GM12878 (cell line): ENCODE results near the gene KLF9. TPM values are rescaled to one million over a fixed set of nuclear protein-coding genes. Genes with fewer than 3 reads are reported as not detected.

Experiments
- ATAC-seq: fragments of 200-7000 bp; cut with Tn5 transposase; 3 replicates; pipeline ENCODE4 v1.9.1; 2020; ENCODE audit warnings: mild to moderate bottlenecking, moderate library complexity
- BruUV-seq: library from RNA; stranded (reverse); fragments of 400-500 nt; replicated peaks from 2 replicates; lab custom pipeline; 2021; lab: Mats Ljungman, UMichigan
- CTCF ChIA-PET: fragments of 300-600 bp; sonication (Branson Sonifier 250); formaldehyde crosslinking; extraction: SDS; loops from one replicate; lab custom pipeline; 2021; ENCODE audit warnings: inconsistent platforms; lab: Yijun Ruan, JAX
- POLR2A ChIA-PET: fragments of 350-600 bp; formaldehyde crosslinking; extraction: SDS; loops from one replicate; lab custom pipeline; 2021; ENCODE audit warnings: inconsistent platforms; lab: Charles Lee
- RAD21 ChIA-PET: fragments of 300-600 bp; sonication (Branson Sonifier 250); formaldehyde crosslinking; loops from one replicate; lab custom pipeline; 2023; ENCODE audit warnings: antibody characterized with exemption; ENCODE audit not compliant: unreplicated experiment; lab: Charles Lee
- SMC1A ChIA-PET: fragments of 300-600 bp; sonication (Branson Sonifier 250); formaldehyde crosslinking; loops from one replicate; lab custom pipeline; 2023; ENCODE audit not compliant: unreplicated experiment, uncharacterized antibody; lab: Charles Lee
- DNase-seq: peaks from one replicate; pipeline ENCODE4 v3.0.0-alpha.2; 2011; ENCODE audit warnings: low read depth, low spot score
- FAIRE-seq: peaks from 3 replicates; lab custom pipeline; 2011; peaks lifted over from hg19 to GRCh38; lab: Jason Lieb, UNC
- H2AFZ ChIP-seq: 2 replicates; pipeline ENCODE4 v1.6.0; 2011; ENCODE audit warnings: low read depth, low read length, control low read depth; ENCODE audit not compliant: control insufficient read depth
- H3K27ac ChIP-seq: 2 replicates; pipeline ENCODE4 v1.5.1; 2011; ENCODE audit warnings: control low read depth; ENCODE audit not compliant: control insufficient read depth, insufficient read depth
- H3K27me3 ChIP-seq, 2 experiments: replicated peaks in 1 of 2; 2 replicates each; pipeline versions ENCODE4 v1.6.0 to v1.6.1; 2011; ENCODE audit warnings: low read length in 1 of 2; ENCODE audit not compliant: control insufficient read depth in 2 of 2, insufficient read depth in 2 of 2
- H3K36me3 ChIP-seq, 2 experiments: 2 replicates each; pipeline ENCODE4 v1.5.1; 2011; ENCODE audit warnings: low read length in 1 of 2; ENCODE audit not compliant: control insufficient read depth in 2 of 2, insufficient read depth in 2 of 2
- H3K4me1 ChIP-seq: 2 replicates; pipeline ENCODE4 v1.6.1; 2011; ENCODE audit warnings: mild to moderate bottlenecking, low read length, moderate library complexity, mixed read lengths; ENCODE audit not compliant: control insufficient read depth, insufficient read depth
- H3K4me2 ChIP-seq: 2 replicates; pipeline ENCODE4 v1.6.0; 2011; ENCODE audit warnings: control low read depth; ENCODE audit not compliant: control insufficient read depth, insufficient read depth
- H3K4me3 ChIP-seq: fragments of 200-600 bp; sonication (generic); 2 replicates; pipeline ENCODE4 v1.5.1; 2016
- H3K79me2 ChIP-seq: 2 replicates; pipeline ENCODE4 v1.6.0; 2011; ENCODE audit warnings: low read length; ENCODE audit not compliant: control insufficient read depth, insufficient read depth
- H3K9ac ChIP-seq: 2 replicates; pipeline ENCODE4 v1.8.0; 2011; ENCODE audit warnings: low read length, control low read depth, mixed read lengths; ENCODE audit not compliant: control insufficient read depth, insufficient read depth
- H3K9me3 ChIP-seq: replicated peaks from 3 replicates; pipeline ENCODE4 v1.5.1; 2011; ENCODE audit warnings: mild to moderate bottlenecking, low read length; ENCODE audit not compliant: control insufficient read depth, insufficient read depth
- H4K20me1 ChIP-seq: 2 replicates; pipeline ENCODE4 v1.6.0; 2011; ENCODE audit not compliant: control insufficient read depth, insufficient read depth
- BACH1 ChIP-seq: fragments of 450-650 bp; IDR thresholded peaks from 2 replicates; pipeline ENCODE4 v1.6.1; 2017; ENCODE audit warnings: mild to moderate bottlenecking, borderline replicate concordance
- BMI1 ChIP-seq: fragments of 450-650 bp; IDR thresholded peaks from 2 replicates; pipeline ENCODE4 v1.6.1; 2016; ENCODE audit warnings: mild to moderate bottlenecking, moderate library complexity, borderline replicate concordance
- CTCF ChIP-seq, 3 experiments: IDR thresholded peaks in 2 of 3; conservative IDR thresholded peaks in 1 of 3; 2 replicates each; pipeline ENCODE4 v1.5.1; 2011; ENCODE audit warnings: low read depth in 3 of 3, low read length in 3 of 3, mild to moderate bottlenecking in 3 of 3, control low read depth in 2 of 3, moderate library complexity in 2 of 3, inconsistent platforms in 1 of 3, mixed read lengths in 1 of 3; ENCODE audit not compliant: control insufficient read depth in 2 of 3, insufficient read depth in 1 of 3; ENCODE audit errors: extremely low read depth in 1 of 3
- CUX1 ChIP-seq: IDR thresholded peaks from 2 replicates; pipeline ENCODE4 v1.6.1; 2012; ENCODE audit warnings: improper control_type of control experiment, low read depth, low read length; ENCODE audit not compliant: insufficient replicate concordance
- DPF2 ChIP-seq: fragments of 450-650 bp; IDR thresholded peaks from 2 replicates; pipeline ENCODE4 v1.6.1; 2017; ENCODE audit warnings: mild to moderate bottlenecking
- KLF5 ChIP-seq: fragments of 450-650 bp; IDR thresholded peaks from 2 replicates; pipeline ENCODE4 v1.6.1; 2014; ENCODE audit warnings: mild to moderate bottlenecking; ENCODE audit not compliant: partially characterized antibody
- NKRF ChIP-seq: fragments of 450-650 bp; conservative IDR thresholded peaks from 2 replicates; pipeline ENCODE4 v1.6.1; 2017; ENCODE audit warnings: mild to moderate bottlenecking, moderate library complexity
- PAX5 ChIP-seq: IDR thresholded peaks from 2 replicates; pipeline ENCODE4 v1.6.1; 2011; ENCODE audit warnings: low read depth, low read length, borderline replicate concordance
- SMAD5 ChIP-seq: IDR thresholded peaks from 2 replicates; pipeline ENCODE4 v1.6.1; 2016; ENCODE audit warnings: antibody characterized with exemption, low read depth
- SPI1 ChIP-seq: IDR thresholded peaks from 2 replicates; pipeline ENCODE4 v1.6.1; 2011; ENCODE audit warnings: low read depth, mild to moderate bottlenecking, low read length, moderate library complexity, borderline replicate concordance; ENCODE audit not compliant: insufficient read depth
- SRF ChIP-seq, 2 experiments: IDR thresholded peaks; 2 replicates each; pipeline ENCODE4 v1.6.1; 2011; ENCODE audit warnings: low read depth in 2 of 2, low read length in 2 of 2, mild to moderate bottlenecking in 1 of 2, moderate library complexity in 1 of 2
- ZZZ3 ChIP-seq: IDR thresholded peaks from 2 replicates; pipeline ENCODE4 v1.6.1; 2011; ENCODE audit warnings: low read depth; ENCODE audit not compliant: control insufficient read depth, insufficient read length
- WGBS: methylation state at CpG from one replicate; pipeline ENCODE4 v1.1.6; 2016; ENCODE audit warnings: low lambda C conversion rate; ENCODE audit not compliant: insufficient replicate concordance, insufficient coverage; ENCODE audit errors: missing lambda C conversion rate; 5-methylcytosine and 5-hydroxymethylcytosine counted together
- in situ Hi-C: fragments of 300-500 bp; cut with MboI; formaldehyde crosslinking; loops from 9 replicates; pipeline ENCODE4 v1.14.3; 2018; ENCODE audit warnings: mixed read lengths
- intact Hi-C: fragments of 100-400 bp; cut with micrococcal nuclease; formaldehyde crosslinking; loops from one replicate; pipeline ENCODE4 v1.14.2; 2022; ENCODE audit not compliant: unreplicated experiment
- polyA plus RNA-seq, 11 experiments: library from polyadenylated mRNA; depleted of rRNA in 4 of 11; unstranded in 6 of 11; stranded (reverse) in 5 of 11; fragments of >200 nt; fragmentation: Nextera tagmentation in 4 of 11; fragmentation: Illumina TruSeq in 1 of 11; extraction: Ambion mirVana in 4 of 11; extraction: Trizol in 1 of 11; gene quantifications; 1 replicate in 1 of 11; 2 replicates in 10 of 11; pipeline versions ENCODE4 v1.2.1 to v1.2.3, GENCODE V29; 2011 to 2016; ENCODE audit warnings: inconsistent platforms in 2 of 11, missing spikeins in 2 of 11, low read depth in 1 of 11
- total RNA-seq, 4 experiments: library from RNA; depleted of rRNA in 3 of 4; stranded (reverse); fragments of >200 nt in 3 of 4; fragmentation: Illumina TruSeq in 1 of 4; extraction: Trizol in 1 of 4; gene quantifications; 2 replicates each; pipeline versions ENCODE4 v1.2.1 to v1.2.3, GENCODE V29; 2013 to 2021

Gene KLF9
- total and polyA plus RNA-seq, 10 of the 15 experiments (the other 5 are each of a cell fraction or from before 2014, with no cell fraction given) = 0.09 to 0.96 (median 0.83) TPM

- no peak for TF ChIP-seq NKRF
- TF ChIP-seq PAX5 = no peak
- no peak for TF ChIP-seq SMAD5
- no peak for TF ChIP-seq DPF2
- TF ChIP-seq CTCF (IDR thresholded peaks at IDR 0.05 in 2 of 3, conservative IDR thresholded peaks at IDR 0.05 in 1 of 3; ENCODE audit: control insufficient read depth in 2 of 3, extremely low read depth in 1 of 3, insufficient read depth in 1 of 3, low read depth in 3 of 3, low read length in 3 of 3) = no peak
- TF ChIP-seq SPI1 = no peak
These were observed 12.9 kb upstream of the KLF9 start (continued) for GRCh38 chr9:70427161-70427945.

GRCh38 chr9:70425192-70425591, 10.7 kb upstream of the KLF9 start:
- POLR2A ChIA-PET = interaction anchor here (0.6 kb wide), 1 partner anchor 11 kb away, joined by 3 read pairs; no protein-coding TSS in a partner anchor
- BruUV-seq = no TSS peak
- 39% methylated on average over 8 of the region's 8 CpGs for WGBS
- FAIRE-seq = no peak
- no peaks in the 10 kb centered on the region for H4K20me1 ChIP-seq
- no peak for ATAC-seq
- intact Hi-C loops = loop anchor here (10.0 kb wide), 1 partner anchor 60 kb away; no protein-coding TSS in a partner anchor
- no peak overlapping the region for H3K4me2 ChIP-seq
- no peak for DNase-seq
- no peak overlapping the region for H3K27ac ChIP-seq
- no peaks in the 10 kb centered on the region for H3K36me3 ChIP-seq
- no peak overlapping the region for H2AFZ ChIP-seq
- H3K4me1 ChIP-seq = peaks cover 11% of the 10 kb centered on the region
- no peaks in the 10 kb centered on the region for H3K79me2 ChIP-seq
- H3K27me3 ChIP-seq = no peaks in the 10 kb centered on the region; a peak in 1 of 4 replicates
- SMC1A ChIA-PET = interaction anchor here (1.1 kb wide), 1 partner anchor 34 kb away, joined by 3 read pairs; no protein-coding TSS in a partner anchor
- H3K9me3 ChIP-seq = no peaks in the 10 kb centered on the region
- CTCF ChIA-PET = interaction anchor here (0.6 kb wide), 1 partner anchor 18 kb away, joined by 3 read pairs; no protein-coding TSS in a partner anchor
- no peak for TF ChIP-seq BACH1
- TF ChIP-seq BMI1 = no peak
- no peak for TF ChIP-seq ZZZ3
- no peak for TF ChIP-seq KLF5
- TF ChIP-seq SRF (IDR thresholded peaks at IDR 0.05; ENCODE audit: low read depth in 2 of 2, low read length in 2 of 2) = no peak
- no peak for TF ChIP-seq CUX1
- H3K9ac ChIP-seq = no peak overlapping the region
- in situ Hi-C loops = no loop called here
- RAD21 ChIA-PET = interaction anchor here (1.2 kb wide), 1 partner anchor 177 kb away, joined by 3 read pairs; no protein-coding TSS in a partner anchor
- H3K4me3 ChIP-seq = no peak overlapping the region
